ENCODE data around the gene DDC. TPM values are rescaled to one million over a fixed set of nuclear protein-coding genes. Genes with fewer than 3 reads are reported as not detected.

DDC gene
- total and polyA plus RNA-seq, 7 donors, result 0.10 to 1.7 (median 0.59) TPM

DNA sequence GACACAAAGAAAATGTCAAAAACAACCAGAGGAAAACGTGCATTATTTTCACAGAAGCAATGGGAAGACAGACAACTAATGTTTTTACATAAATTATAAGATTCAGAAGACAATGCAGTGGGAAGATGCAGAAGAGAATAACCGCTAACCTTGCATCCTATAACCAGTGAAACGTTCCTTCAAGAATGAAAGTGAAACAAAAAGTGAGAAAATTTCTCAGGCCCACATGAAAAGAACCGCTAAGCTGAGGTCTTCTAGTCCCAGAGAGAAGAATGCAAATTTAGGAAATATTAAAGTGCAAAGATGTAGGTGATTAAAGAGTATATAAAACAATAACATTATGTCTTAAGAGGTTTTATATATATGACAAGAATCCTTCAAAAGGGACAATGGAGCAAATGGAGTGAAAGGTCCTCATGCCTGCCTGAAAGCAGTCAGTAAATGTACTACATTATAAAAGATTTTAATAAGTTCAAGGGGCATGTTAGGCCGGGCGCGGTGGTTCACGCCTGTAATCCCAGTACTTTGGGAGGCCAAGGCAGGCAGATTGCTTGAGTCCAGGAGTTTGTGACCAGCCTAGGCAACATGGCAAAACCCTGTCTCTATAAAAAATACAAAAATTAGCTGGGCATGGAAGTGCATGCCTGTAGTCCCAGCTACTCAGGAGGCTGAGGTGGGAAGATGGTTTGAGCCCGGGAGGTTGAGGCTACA is 43.1 kb upstream of the DDC start:
- Histone ChIP-seq H3K27me3 (ENCODE audit: insufficient read depth in 3 of 3, low read length in 2 of 3) (no peaks in the 10 kb centered on the region), H3K4me3 (no peak overlapping the region), H3K36me3 (ENCODE audit: insufficient read depth in 1 of 2, low read depth in 1 of 2) (peaks cover 10 to 73% of the 10 kb centered on the region in 2 donors), H3K4me1 (no peaks in the 10 kb centered on the region), H3K27ac (peak overlapping the region; percentile 70), H3K9me3 (no peaks in the 10 kb centered on the region)
- no peak for ATAC-seq
- intact Hi-C loops (cut with DNase I), result no loop called here
- TF ChIP-seq, protein P1, sequence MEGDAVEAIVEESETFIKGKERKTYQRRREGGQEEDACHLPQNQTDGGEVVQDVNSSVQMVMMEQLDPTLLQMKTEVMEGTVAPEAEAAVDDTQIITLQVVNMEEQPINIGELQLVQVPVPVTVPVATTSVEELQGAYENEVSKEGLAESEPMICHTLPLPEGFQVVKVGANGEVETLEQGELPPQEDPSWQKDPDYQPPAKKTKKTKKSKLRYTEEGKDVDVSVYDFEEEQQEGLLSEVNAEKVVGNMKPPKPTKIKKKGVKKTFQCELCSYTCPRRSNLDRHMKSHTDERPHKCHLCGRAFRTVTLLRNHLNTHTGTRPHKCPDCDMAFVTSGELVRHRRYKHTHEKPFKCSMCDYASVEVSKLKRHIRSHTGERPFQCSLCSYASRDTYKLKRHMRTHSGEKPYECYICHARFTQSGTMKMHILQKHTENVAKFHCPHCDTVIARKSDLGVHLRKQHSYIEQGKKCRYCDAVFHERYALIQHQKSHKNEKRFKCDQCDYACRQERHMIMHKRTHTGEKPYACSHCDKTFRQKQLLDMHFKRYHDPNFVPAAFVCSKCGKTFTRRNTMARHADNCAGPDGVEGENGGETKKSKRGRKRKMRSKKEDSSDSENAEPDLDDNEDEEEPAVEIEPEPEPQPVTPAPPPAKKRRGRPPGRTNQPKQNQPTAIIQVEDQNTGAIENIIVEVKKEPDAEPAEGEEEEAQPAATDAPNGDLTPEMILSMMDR (IDR thresholded peaks at IDR 0.05), result no peak
- DNase-seq, result no peak
- 79 to 84% (median 82%) methylated on average over 9 of the region's 9 CpGs for WGBS, 3 donors

DNA sequence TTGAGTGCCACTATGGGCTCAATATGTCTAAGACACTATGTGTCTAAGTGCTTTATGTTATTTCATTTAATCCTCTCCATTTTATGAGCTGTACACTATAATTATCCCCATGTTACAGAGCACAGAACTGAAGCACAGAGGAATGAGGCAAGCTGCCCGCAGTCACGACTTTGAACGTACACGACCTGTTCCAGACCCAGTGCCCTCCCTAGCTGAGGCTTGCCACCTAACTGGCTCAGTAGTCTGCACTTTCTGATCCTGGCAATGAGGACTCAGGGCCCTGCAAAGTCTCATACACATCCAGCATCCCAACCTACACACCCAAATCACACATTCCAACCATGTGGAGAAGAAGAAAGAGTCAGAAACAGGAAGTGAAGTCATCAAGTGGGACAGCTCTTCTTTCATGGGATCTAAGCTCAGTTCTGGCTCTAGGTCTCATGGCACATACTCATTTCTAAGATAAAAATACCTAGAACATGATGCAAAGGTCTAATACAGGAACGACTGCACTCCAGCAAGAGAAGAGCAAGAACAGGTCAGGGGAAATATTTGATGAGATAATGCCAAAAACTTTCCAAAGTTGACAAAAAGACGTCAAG is 42.4 kb upstream of the DDC start:
- Histone ChIP-seq H3K4me1 (no peaks in the 10 kb centered on the region), H3K9me3 (no peaks in the 10 kb centered on the region), H3K27ac (peak overlapping the region; percentile 70), H3K4me3 (no peak overlapping the region), H3K36me3 (ENCODE audit: insufficient read depth in 1 of 2, low read depth in 1 of 2) (peaks cover 10 to 73% of the 10 kb centered on the region in 2 donors), H3K27me3 (ENCODE audit: insufficient read depth in 3 of 3, low read length in 2 of 3) (no peaks in the 10 kb centered on the region)
- peak; percentile 79 to 90 (median 86) for ATAC-seq
- WGBS, 3 donors, result 27 to 51% (median 37%) methylated on average over 6 of the region's 6 CpGs
- peak in 1 of 2 donors; percentile 71 for DNase-seq
- TF ChIP-seq, protein P1 (IDR thresholded peaks at IDR 0.05), result no peak
- intact Hi-C loops (cut with DNase I), result no loop called here

DNA sequence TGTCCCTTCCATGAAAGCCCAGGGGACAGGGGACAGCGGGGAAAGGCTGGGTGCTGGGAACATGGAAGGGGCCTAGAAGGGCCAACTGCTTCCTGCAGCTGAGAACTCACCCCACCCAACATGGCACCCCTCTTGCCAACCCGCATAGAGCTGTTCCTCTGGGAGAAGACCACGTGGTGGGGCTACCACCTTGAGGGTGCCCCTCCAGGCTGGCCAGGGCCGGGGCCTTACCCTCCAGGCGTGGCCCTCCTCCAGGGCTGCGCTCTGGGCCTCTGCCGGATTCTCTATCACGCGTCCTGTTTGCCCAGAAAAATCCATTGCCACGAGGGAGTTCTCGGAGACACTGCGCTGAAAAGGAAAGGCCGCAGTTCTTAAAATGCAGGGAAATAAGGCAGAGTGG is 39.9 kb upstream of the DDC start:
- no peak for ATAC-seq
- Histone ChIP-seq H3K27me3 (ENCODE audit: insufficient read depth in 3 of 3, low read length in 2 of 3) (no peaks in the 10 kb centered on the region), H3K9me3 (no peaks in the 10 kb centered on the region), H3K4me3 (no peak overlapping the region), H3K4me1 (no peaks in the 10 kb centered on the region), H3K27ac (no peak overlapping the region), H3K36me3 (ENCODE audit: insufficient read depth in 1 of 2, low read depth in 1 of 2) (peaks cover 7 to 74% of the 10 kb centered on the region in 2 donors)
- DNase-seq, result no peak
- WGBS, 3 donors, result 94 to 95% (median 95%) methylated on average over 13 of the region's 13 CpGs
- TF ChIP-seq, protein P1 (IDR thresholded peaks at IDR 0.05), result no peak
- intact Hi-C loops (cut with DNase I), result no loop called here

DNA sequence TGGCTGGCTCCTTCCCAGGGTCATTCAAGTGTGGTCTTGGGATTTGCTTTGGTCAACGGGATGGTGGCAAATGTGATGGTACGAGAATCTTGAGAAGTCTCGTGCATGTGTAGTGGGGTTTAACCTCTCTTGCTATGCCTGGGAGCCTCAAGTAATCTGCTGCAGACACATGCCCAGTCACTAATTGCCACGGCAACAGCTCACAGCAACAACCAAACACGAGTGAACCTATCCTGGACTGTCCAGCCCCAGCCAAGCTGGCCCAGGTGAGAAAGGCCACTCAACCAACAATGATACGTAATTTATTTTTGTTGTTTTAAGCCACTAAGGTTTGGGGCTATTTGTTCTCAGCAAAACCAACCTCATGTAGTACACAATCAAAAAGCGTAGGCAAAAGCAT is 38.1 kb upstream of the DDC start:
- Histone ChIP-seq H3K9me3 (no peaks in the 10 kb centered on the region), H3K36me3 (ENCODE audit: insufficient read depth in 1 of 2, low read depth in 1 of 2) (peaks cover 5 to 83% of the 10 kb centered on the region in 2 donors), H3K27ac (no peak overlapping the region), H3K4me1 (no peaks in the 10 kb centered on the region), H3K27me3 (ENCODE audit: insufficient read depth in 3 of 3, low read length in 2 of 3) (no peaks in the 10 kb centered on the region), H3K4me3 (no peak overlapping the region)
- DNase-seq (no peak), ATAC-seq (no peak)
- 80 to 86% (median 85%) methylated on average over 7 of the region's 7 CpGs for whole genome bisulfite sequencing, 3 donors
- intact Hi-C loops (cut with DNase I), result loop anchor here in 1 of 2 donors (5.0 kb wide), 1 partner anchor 136 kb away; no protein-coding TSS in a partner anchor
- TF ChIP-seq, protein P1 (IDR thresholded peaks at IDR 0.05), result no peak
